ENCODE measurements around the gene SLC44A4. TPM values are rescaled to one million over a fixed set of nuclear protein-coding genes. Genes with fewer than 3 reads are reported as not detected.
"Not testable (repeated sequence)": the region's sequence is repeated elsewhere in the genome, so short reads cannot be mapped to it uniquely, and the experiment has no call there.

SLC44A4 gene
- total and polyA plus RNA-seq, 7 donors, result 0.03 to 0.24 (median 0.14) TPM; not detected in 2

DNA sequence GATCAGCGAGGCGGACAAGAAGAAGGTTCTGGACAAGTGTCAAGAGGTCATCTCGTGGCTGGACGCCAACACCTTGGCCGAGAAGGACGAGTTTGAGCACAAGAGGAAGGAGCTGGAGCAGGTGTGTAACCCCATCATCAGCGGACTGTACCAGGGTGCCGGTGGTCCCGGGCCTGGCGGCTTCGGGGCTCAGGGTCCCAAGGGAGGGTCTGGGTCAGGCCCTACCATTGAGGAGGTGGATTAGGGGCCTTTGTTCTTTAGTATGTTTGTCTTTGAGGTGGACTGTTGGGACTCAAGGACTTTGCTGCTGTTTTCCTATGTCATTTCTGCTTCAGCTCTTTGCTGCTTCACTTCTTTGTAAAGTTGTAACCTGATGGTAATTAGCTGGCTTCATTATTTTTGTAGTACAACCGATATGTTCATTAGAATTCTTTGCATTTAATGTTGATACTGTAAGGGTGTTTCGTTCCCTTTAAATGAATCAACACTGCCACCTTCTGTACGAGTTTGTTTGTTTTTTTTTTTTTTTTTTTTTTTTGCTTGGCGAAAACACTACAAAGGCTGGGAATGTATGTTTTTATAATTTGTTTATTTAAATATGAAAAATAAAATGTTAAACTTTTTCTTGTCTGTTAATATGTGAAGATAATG lies 49.0 kb downstream of the SLC44A4 start:
- WGBS, 3 donors, result 0% methylated on average over 9 to 14 of the region's 15 CpGs
- TF ChIP-seq, protein P1, sequence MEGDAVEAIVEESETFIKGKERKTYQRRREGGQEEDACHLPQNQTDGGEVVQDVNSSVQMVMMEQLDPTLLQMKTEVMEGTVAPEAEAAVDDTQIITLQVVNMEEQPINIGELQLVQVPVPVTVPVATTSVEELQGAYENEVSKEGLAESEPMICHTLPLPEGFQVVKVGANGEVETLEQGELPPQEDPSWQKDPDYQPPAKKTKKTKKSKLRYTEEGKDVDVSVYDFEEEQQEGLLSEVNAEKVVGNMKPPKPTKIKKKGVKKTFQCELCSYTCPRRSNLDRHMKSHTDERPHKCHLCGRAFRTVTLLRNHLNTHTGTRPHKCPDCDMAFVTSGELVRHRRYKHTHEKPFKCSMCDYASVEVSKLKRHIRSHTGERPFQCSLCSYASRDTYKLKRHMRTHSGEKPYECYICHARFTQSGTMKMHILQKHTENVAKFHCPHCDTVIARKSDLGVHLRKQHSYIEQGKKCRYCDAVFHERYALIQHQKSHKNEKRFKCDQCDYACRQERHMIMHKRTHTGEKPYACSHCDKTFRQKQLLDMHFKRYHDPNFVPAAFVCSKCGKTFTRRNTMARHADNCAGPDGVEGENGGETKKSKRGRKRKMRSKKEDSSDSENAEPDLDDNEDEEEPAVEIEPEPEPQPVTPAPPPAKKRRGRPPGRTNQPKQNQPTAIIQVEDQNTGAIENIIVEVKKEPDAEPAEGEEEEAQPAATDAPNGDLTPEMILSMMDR (IDR thresholded peaks at IDR 0.05), result peak; percentile 52
- DNase-seq, result no peak
- Histone ChIP-seq H3K9me3 (no peaks in the 10 kb centered on the region), H3K4me1 (peaks cover 28% of the 10 kb centered on the region), H3K4me3 (peak overlapping the region; percentile 74), H3K27ac (peak overlapping the region; percentile 90), H3K27me3 (ENCODE audit: insufficient read depth in 3 of 3, low read length in 2 of 3) (no peaks in the 10 kb centered on the region), H3K36me3 (ENCODE audit: insufficient read depth in 1 of 2, low read depth in 1 of 2) (no peaks in the 10 kb centered on the region)
- intact Hi-C loops (cut with DNase I), result loop anchor here (2.0 to 10.0 kb wide), 5 partner anchors 32 to 285 kb away; partner anchors contain the start of genes ATP6V1G2 (in 1 of the 2), DDX39B (in 1 of the 2), LY6G5C (in 1 of the 2) and NFKBIL1 (in 1 of the 2)
- no peak for ATAC-seq

DNA sequence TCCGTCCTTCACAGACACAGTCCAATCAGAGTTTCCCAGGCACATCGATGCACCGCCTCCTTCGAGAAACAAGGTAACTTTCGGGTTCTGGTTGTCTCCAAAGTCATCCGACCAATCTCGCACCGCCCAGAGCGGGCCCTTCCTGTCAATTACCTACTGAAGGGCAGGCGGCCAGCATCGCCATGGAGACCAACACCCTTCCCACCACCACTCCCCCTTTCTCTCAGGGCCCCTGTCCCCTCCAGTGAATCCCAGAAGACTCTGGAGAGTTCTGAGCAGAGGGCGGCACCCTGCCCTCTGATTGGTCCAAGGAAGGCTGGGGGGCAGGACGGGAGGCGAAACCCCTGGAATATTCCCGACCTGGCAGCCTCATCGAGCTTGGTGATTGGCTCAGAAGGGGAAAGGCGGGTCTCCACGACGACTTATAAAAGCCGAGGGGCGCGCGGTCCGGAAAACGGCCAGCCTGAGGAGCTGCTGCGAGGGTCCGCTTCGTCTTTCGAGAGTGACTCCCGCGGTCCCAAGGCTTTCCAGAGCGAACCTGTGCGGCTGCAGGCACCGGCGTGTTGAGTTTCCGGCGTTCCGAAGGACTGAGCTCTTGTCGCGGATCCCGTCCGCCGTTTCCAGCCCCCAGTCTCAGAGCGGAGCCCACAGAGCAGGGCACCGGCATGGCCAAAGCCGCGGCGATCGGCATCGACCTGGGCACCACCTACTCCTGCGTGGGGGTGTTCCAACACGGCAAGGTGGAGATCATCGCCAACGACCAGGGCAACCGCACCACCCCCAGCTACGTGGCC lies 51.3 kb downstream of the SLC44A4 start, which contains the start of gene HSPA1B:
TSS of gene HSPA1B (plus strand) at position 453 of the 794 bp plus-strand sequence. CDS start at position 666, 213 bp downstream.
- WGBS, 3 donors, result 0 to 1% (median 0%) methylated on average over 44 to 52 of the region's 56 CpGs
- TF ChIP-seq, protein P1 (IDR thresholded peaks at IDR 0.05), result no peak
- H3K36me3 ChIP-seq (ENCODE audit: insufficient read depth in 1 of 2, low read depth in 1 of 2), result no peaks in the 10 kb centered on the region
- H3K4me1 ChIP-seq, result peaks cover 32% of the 10 kb centered on the region
- H3K27ac ChIP-seq, result peak within 1 kb of the TSS; percentile 91
- intact Hi-C loops (cut with DNase I), result loop anchor here in 1 of 2 donors (2.0 kb wide), 1 partner anchor 33 kb away; the partner anchor contains the start of gene VARS1
- ATAC-seq, result peak; percentile 86 to 95 (median 90)
- no peaks in the 10 kb centered on the region for H3K27me3 ChIP-seq (ENCODE audit: insufficient read depth in 3 of 3, low read length in 2 of 3)
- H3K9me3 ChIP-seq, result no peaks in the 10 kb centered on the region
- H3K4me3 ChIP-seq, result peak within 1 kb of the TSS; percentile 81
- peak; percentile 99 to 100 for DNase-seq

DNA sequence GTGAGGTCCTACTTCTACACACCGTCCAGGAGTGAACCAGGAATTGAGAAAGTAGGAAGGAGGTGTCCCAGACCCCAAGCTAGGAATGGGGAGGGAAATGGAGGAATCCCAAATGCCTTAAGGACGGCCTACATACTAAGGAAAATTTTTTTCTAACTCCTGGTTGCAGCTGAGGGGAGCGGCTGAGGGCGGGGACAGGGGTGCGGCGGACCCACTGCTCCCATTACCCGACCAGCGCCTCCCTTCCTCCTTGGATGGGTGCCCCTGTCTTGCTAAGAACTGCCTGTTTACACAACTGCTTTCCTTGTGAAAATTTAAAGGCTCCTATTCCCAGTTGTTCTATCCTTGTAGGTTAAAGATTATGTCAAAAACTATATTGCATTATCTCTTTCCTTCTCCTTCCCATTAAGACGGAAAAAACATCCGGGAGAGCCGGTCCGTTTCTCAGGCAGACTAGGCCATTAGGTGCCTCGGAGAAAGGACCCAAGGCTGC lies 52.0 kb downstream of the SLC44A4 start:
- intact Hi-C loops (cut with DNase I), result loop anchor here in 1 of 2 donors (2.0 kb wide), 1 partner anchor 32 kb away; the partner anchor contains the start of gene VARS1
- Histone ChIP-seq H3K4me1 (peaks cover 32% of the 10 kb centered on the region), H3K27ac (peak overlapping the region; percentile 91), H3K36me3 (ENCODE audit: insufficient read depth in 1 of 2, low read depth in 1 of 2) (no peaks in the 10 kb centered on the region), H3K27me3 (ENCODE audit: insufficient read depth in 3 of 3, low read length in 2 of 3) (no peaks in the 10 kb centered on the region), H3K9me3 (no peaks in the 10 kb centered on the region), H3K4me3 (peak overlapping the region; percentile 81)
- ATAC-seq, result peak; percentile 15 to 29 (median 16)
- DNase-seq, result peak; percentile 87 to 93
- 0 to 1% (median 0%) methylated on average over 13 of the region's 13 CpGs for WGBS, 3 donors
- TF ChIP-seq, protein P1 (IDR thresholded peaks at IDR 0.05), result no peak

DNA sequence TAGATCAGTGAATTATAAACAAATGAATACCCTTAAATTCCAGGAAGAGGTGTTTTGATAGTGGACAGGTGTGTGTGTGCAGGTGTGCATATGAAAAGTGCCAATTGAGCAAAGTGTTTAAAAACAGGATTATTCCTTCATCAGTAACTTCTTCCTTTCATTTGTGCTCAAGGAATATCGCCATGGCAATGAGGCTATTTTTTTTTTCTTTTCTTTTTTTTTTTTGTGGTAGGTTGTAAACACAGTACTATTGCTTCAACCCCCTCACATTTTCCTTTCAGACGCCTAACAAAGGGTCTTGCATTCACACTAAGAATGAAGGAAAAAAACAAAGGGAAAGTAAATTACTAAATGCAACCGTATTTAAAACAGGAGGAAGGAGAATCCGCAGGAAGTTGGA lies 53.2 kb downstream of the SLC44A4 start:
- Histone ChIP-seq H3K27me3 (ENCODE audit: insufficient read depth in 3 of 3, low read length in 2 of 3) (no peaks in the 10 kb centered on the region), H3K27ac (peak overlapping the region; percentile 91), H3K4me1 (peaks cover 33% of the 10 kb centered on the region), H3K4me3 (no peak overlapping the region), H3K9me3 (no peaks in the 10 kb centered on the region), H3K36me3 (ENCODE audit: insufficient read depth in 1 of 2, low read depth in 1 of 2) (no peaks in the 10 kb centered on the region)
- intact Hi-C loops (cut with DNase I), result no loop called here
- ATAC-seq (no peak), DNase-seq (no peak)
- TF ChIP-seq, protein P1 (IDR thresholded peaks at IDR 0.05), result no peak
- WGBS, 3 donors, result 74 to 81% (median 75%) methylated on average over 4 of the region's 4 CpGs

DNA sequence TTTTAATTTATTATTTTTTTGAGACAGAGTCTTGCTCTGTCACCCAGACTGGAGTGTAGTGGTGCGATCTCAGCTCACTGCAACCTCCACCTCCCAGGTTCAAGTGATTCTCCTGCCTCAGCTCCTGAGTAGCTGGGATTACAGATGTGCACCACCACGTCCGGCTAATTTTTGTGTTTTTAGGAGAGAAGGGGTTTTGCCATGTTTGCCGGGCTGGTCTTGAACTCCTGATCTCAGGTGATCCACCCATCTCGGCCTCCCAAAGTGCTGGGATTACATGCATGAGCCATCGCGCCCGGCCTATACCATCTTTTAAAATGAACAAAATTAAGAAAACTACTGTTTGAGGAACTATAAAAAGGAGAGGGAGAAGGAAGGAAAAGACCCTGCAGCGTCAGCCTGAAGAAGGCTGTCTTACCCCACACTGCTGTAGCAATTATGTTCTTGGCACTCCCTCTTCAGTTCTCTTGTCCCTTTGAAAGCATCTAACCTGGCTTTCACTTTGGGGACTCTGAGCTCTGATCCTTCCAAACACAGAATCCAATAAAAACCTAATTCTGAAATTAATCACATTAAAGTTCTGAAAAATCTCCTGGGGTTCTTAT lies 55.1 kb downstream of the SLC44A4 start:
- DNase-seq; H3K9me3 ChIP-seq; ATAC-seq; H3K4me3 ChIP-seq; H3K36me3 ChIP-seq (ENCODE audit: insufficient read depth in 1 of 2, low read depth in 1 of 2); H3K27me3 ChIP-seq (ENCODE audit: insufficient read depth in 3 of 3, low read length in 2 of 3); intact Hi-C loops (cut with DNase I): not testable (repeated sequence)
- WGBS, 3 donors, result 86 to 94% (median 87%) methylated on average over 9 of the region's 9 CpGs
- peaks cover 47% of the 10 kb centered on the region for H3K4me1 ChIP-seq
- peak overlapping the region; percentile 91 for H3K27ac ChIP-seq

Measured in psoas muscle (tissue), 8 donors.